OCI-LY3 (cell line): ENCODE results near the gene ADARB2.

Experiments used
- EZH2phosphoT487 ChIP-seq: fragments of 200-600 bp; shearing (Covaris generic); IDR thresholded peaks from 2 replicates; pipeline ENCODE4 v1.6.1; 2018; ENCODE audit warnings: antibody characterized with exemption, mixed run types, low read depth
- TF ChIP-seq, protein P1 (sequence below): fragments of 200-600, 300-600 bp; sonication (generic); IDR thresholded peaks from 2 replicates; pipeline ENCODE4 v1.5.1; 2014; ENCODE audit warnings: antibody characterized with exemption, low read length, low read depth

- TF ChIP-seq, protein P1, sequence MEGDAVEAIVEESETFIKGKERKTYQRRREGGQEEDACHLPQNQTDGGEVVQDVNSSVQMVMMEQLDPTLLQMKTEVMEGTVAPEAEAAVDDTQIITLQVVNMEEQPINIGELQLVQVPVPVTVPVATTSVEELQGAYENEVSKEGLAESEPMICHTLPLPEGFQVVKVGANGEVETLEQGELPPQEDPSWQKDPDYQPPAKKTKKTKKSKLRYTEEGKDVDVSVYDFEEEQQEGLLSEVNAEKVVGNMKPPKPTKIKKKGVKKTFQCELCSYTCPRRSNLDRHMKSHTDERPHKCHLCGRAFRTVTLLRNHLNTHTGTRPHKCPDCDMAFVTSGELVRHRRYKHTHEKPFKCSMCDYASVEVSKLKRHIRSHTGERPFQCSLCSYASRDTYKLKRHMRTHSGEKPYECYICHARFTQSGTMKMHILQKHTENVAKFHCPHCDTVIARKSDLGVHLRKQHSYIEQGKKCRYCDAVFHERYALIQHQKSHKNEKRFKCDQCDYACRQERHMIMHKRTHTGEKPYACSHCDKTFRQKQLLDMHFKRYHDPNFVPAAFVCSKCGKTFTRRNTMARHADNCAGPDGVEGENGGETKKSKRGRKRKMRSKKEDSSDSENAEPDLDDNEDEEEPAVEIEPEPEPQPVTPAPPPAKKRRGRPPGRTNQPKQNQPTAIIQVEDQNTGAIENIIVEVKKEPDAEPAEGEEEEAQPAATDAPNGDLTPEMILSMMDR = no peak
- no peak for TF ChIP-seq EZH2phosphoT487
Observed at GRCh38 chr10:1476455-1476803, 260.9 kb downstream of the ADARB2 start.
